Spleen (tissue), 11 donors: ENCODE data around the gene SEZ6L2. TPM values are rescaled to one million over a fixed set of nuclear protein-coding genes. Genes with fewer than 3 reads are reported as not detected.

Source experiments
- DNase-seq: peaks from one replicate; pipeline ENCODE4 v3.0.0-alpha.2; 2020
- H3K27ac ChIP-seq, 8 donors: fragments of 200-600 bp; sonication (generic) in 7 of 8; 1 replicate in 4 of 8; 2 replicates in 4 of 8; pipeline versions ENCODE4 v1.5.0 to v1.8.0; 2016 to 2021; ENCODE audit warnings: inconsistent platforms in 4 of 8, mild to moderate bottlenecking in 4 of 8, moderate library complexity in 1 of 8
- H3K27me3 ChIP-seq, 7 donors: fragments of 200-600 bp; sonication (generic) in 6 of 7; replicated peaks in 1 of 7; 1 replicate in 4 of 7; 2 replicates in 3 of 7; pipeline versions ENCODE4 v1.5.0 to v1.8.0; 2016 to 2021; ENCODE audit warnings: inconsistent platforms in 3 of 7, mild to moderate bottlenecking in 1 of 7
- H3K36me3 ChIP-seq, 6 donors: fragments of 200-600 bp; sonication (generic) in 5 of 6; 1 replicate in 4 of 6; 2 replicates in 2 of 6; pipeline versions ENCODE4 v1.5.0 to v1.8.0; 2016 to 2021; ENCODE audit warnings: inconsistent platforms in 2 of 6
- H3K4me1 ChIP-seq, 6 donors: fragments of 200-600 bp; sonication (generic) in 5 of 6; 1 replicate in 3 of 6; 2 replicates in 3 of 6; pipeline versions ENCODE4 v1.5.0 to v1.8.0; 2016 to 2021; ENCODE audit warnings: inconsistent platforms in 3 of 6
- H3K4me3 ChIP-seq, 8 donors: fragments of 200-600 bp; sonication (generic) in 7 of 8; 1 replicate in 4 of 8; 2 replicates in 4 of 8; pipeline versions ENCODE4 v1.5.0 to v1.8.0; 2016 to 2021; ENCODE audit warnings: inconsistent platforms in 4 of 8, mild to moderate bottlenecking in 4 of 8, moderate library complexity in 2 of 8
- H3K9me3 ChIP-seq, 8 donors: fragments of 200-600 bp; sonication (generic) in 7 of 8; 1 replicate in 4 of 8; 2 replicates in 4 of 8; pipeline versions ENCODE4 v1.5.0 to v1.8.0; 2016 to 2021; ENCODE audit warnings: inconsistent platforms in 4 of 8
- CTCF ChIP-seq, 11 experiments: fragments of 200-600 bp in 7 of 11; fragments of 450-650 bp in 4 of 11; sonication (generic) in 4 of 11; IDR thresholded peaks in 8 of 11; conservative IDR thresholded peaks in 3 of 11; 1 replicate in 7 of 11; 2 replicates in 4 of 11; pipeline versions ENCODE4 v1.4.0 to v1.8.0; 2016 to 2021; ENCODE audit warnings: antibody characterized with exemption in 11 of 11, inconsistent platforms in 4 of 11, mild to moderate bottlenecking in 1 of 11
- POLR2A ChIP-seq, 3 donors: fragments of 450-650 bp; IDR thresholded peaks; one replicate each; pipeline ENCODE4 v1.5.1; 2017; ENCODE audit warnings: antibody characterized with exemption in 3 of 3, mild to moderate bottlenecking in 1 of 3
- POLR2AphosphoS5 ChIP-seq, 3 donors: sonication (generic); formaldehyde crosslinking; IDR thresholded peaks; one replicate each; pipeline ENCODE4 v1.5.1; 2017; ENCODE audit warnings: antibody characterized with exemption in 3 of 3
- WGBS, 5 donors: extraction: QIAGEN DNeasy Blood & Tissue Kit in 3 of 5; methylation state at CpG; one replicate each; pipeline versions ENCODE4 v1.1.5 to v1.1.7; 2013 to 2018; 5-methylcytosine and 5-hydroxymethylcytosine counted together
- intact Hi-C: fragments of 100-400 bp; cut with DNase I; formaldehyde crosslinking; loops from one replicate; pipeline ENCODE4 v1.15.0; 2023; ENCODE audit warnings: low total_unique reads
- polyA plus RNA-seq, 3 donors: library from polyadenylated mRNA; stranded (reverse); fragments of 200-250 nt; gene quantifications; one replicate each; pipeline ENCODE4 v1.2.1, GENCODE V29; 2013
- total RNA-seq, 7 donors: library from RNA; depleted of rRNA in 3 of 7; stranded (reverse); fragments of >200 nt in 3 of 7; fragmentation: NEBNext Ultra II Directional in 4 of 7; extraction: Animal tissue kit (Norgen Biotek cat#: 25700) in 4 of 7; gene quantifications; one replicate each; pipeline versions ENCODE4 v1.1.0 to v1.2.1, GENCODE V29; 2016 to 2021
- donor health status: healthy with polysubstance abuse.
- donor health status: DM: no; HTN: no; CAD: no; lungs with moderate emphysema.
- donor health status: DM: no; HTN: no; CAD: no.
- donor health status: Bipolar disorder and iron deficiency.
- donor health status: healthy.
- donor health status: DM: no; HTN: no; CAD: no.
- donor health status: DM: yes; HTN: yes; CAD: no.

Gene SEZ6L2
- total and polyA plus RNA-seq, 10 donors, result 0.35 to 4.1 (median 2.1) TPM

GRCh38 chr16:29876594-29877249 is 22.6 kb downstream of the SEZ6L2 start:
- peaks cover 0 to 67% (median 28%) of the 10 kb centered on the region in 7 donors for H3K27me3 ChIP-seq
- peaks cover 3 to 19% (median 16%) of the 10 kb centered on the region in 6 donors for H3K4me1 ChIP-seq
- WGBS, 5 donors, result 6 to 9% (median 8%) methylated on average over 36 to 45 of the region's 45 CpGs
- no peaks in the 10 kb centered on the region for H3K9me3 ChIP-seq
- no peak for TF ChIP-seq POLR2AphosphoS5 (IDR thresholded peaks at IDR 0.05)
- no peak for TF ChIP-seq CTCF (IDR thresholded peaks at IDR 0.05 in 8 of 11, conservative IDR thresholded peaks at IDR 0.05 in 3 of 11)
- TF ChIP-seq POLR2A (IDR thresholded peaks at IDR 0.05), result no peak
- no peak for DNase-seq
- intact Hi-C loops, result no loop called here
- no peak overlapping the region for H3K27ac ChIP-seq
- peak overlapping the region; percentile 7 to 66 (median 26) for H3K4me3 ChIP-seq
- H3K36me3 ChIP-seq, result no peaks in the 10 kb centered on the region

GRCh38 chr16:29876217-29876593 is 23.1 kb downstream of the SEZ6L2 start:
- TF ChIP-seq POLR2A (IDR thresholded peaks at IDR 0.05) (no peak), POLR2AphosphoS5 (IDR thresholded peaks at IDR 0.05) (no peak), CTCF (IDR thresholded peaks at IDR 0.05 in 8 of 11, conservative IDR thresholded peaks at IDR 0.05 in 3 of 11) (no peak)
- H3K9me3 ChIP-seq, result no peaks in the 10 kb centered on the region
- no peak overlapping the region for H3K27ac ChIP-seq
- H3K4me3 ChIP-seq, result peak overlapping the region; percentile 7 to 66 (median 26)
- peaks cover 3 to 19% (median 16%) of the 10 kb centered on the region in 6 donors for H3K4me1 ChIP-seq
- peaks cover 0 to 67% (median 28%) of the 10 kb centered on the region in 7 donors for H3K27me3 ChIP-seq
- intact Hi-C loops, result no loop called here
- WGBS, 5 donors, result 14 to 32% (median 24%) methylated on average over 18 of the region's 18 CpGs
- DNase-seq, result no peak
- no peaks in the 10 kb centered on the region for H3K36me3 ChIP-seq

GRCh38 chr16:29875206-29875605 is 24.1 kb downstream of the SEZ6L2 start:
- 85 to 93% (median 88%) methylated on average over 6 of the region's 6 CpGs for WGBS, 5 donors
- H3K27ac ChIP-seq, result no peak overlapping the region
- intact Hi-C loops, result no loop called here

More at GRCh38 chr16:29875206-29875605, 24.1 kb downstream of the SEZ6L2 start:
- TF ChIP-seq POLR2AphosphoS5 (IDR thresholded peaks at IDR 0.05), result no peak
- no peak for TF ChIP-seq CTCF (IDR thresholded peaks at IDR 0.05 in 8 of 11, conservative IDR thresholded peaks at IDR 0.05 in 3 of 11)
- TF ChIP-seq POLR2A (IDR thresholded peaks at IDR 0.05), result no peak
- Histone ChIP-seq H3K9me3 (no peaks in the 10 kb centered on the region), H3K4me3 (no peak overlapping the region), H3K27me3 (peaks cover 0 to 57% (median 28%) of the 10 kb centered on the region in 7 donors), H3K4me1 (peaks cover 3 to 19% (median 16%) of the 10 kb centered on the region in 6 donors), H3K36me3 (no peaks in the 10 kb centered on the region)
- no peak for DNase-seq
